ENCODE results near the gene OPN1LW. TPM values are rescaled to one million over a fixed set of nuclear protein-coding genes. Genes with fewer than 3 reads are reported as not detected.

Gene OPN1LW
- total RNA-seq, 3 donors from 2014 or later: not detected

DNA sequence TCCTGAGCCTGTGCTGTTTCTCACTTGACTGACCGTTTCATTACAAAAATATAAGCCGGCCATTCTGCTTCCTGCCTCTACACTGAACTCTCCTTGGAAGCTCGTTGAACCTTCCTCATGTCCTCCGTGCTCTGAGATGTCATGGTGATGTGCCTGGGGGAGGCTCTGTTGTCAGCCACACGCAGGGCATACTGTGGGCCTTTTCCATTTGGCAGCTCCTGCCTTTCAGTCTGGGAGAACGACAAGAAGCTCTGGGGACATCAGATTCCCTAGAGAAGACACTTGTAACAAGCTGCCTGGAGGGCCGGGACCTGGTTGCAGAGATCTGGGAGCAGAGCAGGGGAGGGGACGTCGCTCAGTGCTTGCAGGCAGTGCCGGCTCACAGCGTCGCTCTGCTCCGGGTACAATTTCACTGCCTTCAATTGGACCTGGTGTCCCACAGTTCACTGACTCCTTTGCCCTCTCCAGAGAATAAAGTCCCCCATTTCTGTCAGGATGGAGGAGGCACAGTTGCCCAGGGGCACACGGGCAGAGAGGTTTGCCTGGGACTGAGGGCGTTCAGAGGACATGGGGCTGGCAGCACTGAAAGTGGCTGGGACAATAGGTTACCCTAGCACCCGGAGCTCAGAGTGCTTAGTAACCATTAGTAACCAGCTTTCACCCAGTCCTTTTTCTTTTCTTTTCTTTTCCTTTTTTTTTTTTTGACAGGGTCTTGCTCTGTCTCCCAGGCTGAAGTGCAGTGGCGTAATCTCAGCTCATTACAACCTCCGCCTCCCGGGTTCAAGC, 27.4 kb upstream of the OPN1LW start:
- no peaks in the 10 kb centered on the region for H3K4me1 ChIP-seq (ENCODE audit: low read depth)
- ATAC-seq: no peak
- TF ChIP-seq, protein P1, sequence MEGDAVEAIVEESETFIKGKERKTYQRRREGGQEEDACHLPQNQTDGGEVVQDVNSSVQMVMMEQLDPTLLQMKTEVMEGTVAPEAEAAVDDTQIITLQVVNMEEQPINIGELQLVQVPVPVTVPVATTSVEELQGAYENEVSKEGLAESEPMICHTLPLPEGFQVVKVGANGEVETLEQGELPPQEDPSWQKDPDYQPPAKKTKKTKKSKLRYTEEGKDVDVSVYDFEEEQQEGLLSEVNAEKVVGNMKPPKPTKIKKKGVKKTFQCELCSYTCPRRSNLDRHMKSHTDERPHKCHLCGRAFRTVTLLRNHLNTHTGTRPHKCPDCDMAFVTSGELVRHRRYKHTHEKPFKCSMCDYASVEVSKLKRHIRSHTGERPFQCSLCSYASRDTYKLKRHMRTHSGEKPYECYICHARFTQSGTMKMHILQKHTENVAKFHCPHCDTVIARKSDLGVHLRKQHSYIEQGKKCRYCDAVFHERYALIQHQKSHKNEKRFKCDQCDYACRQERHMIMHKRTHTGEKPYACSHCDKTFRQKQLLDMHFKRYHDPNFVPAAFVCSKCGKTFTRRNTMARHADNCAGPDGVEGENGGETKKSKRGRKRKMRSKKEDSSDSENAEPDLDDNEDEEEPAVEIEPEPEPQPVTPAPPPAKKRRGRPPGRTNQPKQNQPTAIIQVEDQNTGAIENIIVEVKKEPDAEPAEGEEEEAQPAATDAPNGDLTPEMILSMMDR (IDR thresholded peaks at IDR 0.05): no peak
- H3K9me3 ChIP-seq: no peaks in the 10 kb centered on the region
- H3K36me3 ChIP-seq (ENCODE audit: low read depth): no peaks in the 10 kb centered on the region
- no peak for DNase-seq
- intact Hi-C loops (cut with DNase I, micrococcal nuclease): no loop called here
- H3K4me3 ChIP-seq: no peak overlapping the region

DNA sequence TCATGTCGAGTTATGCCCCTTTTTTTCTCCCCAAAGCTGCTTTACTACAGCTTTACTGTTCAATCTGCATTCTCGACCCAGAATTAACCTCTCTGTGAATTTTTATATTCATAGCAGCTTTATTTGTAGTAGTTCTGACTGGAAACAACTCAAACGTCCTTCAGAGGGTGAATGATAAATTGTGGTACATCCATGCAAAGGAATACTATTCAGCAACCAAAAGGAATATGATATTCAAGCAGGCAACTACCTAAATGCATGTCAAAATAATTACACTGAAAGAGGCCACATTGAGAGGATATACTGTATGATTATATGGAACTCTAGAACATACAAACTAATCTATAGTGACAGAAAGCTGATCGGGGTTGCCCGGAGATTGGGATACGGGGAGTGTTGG, 26.5 kb upstream of the OPN1LW start:
- intact Hi-C loops (cut with DNase I, micrococcal nuclease): no loop called here
- no peaks in the 10 kb centered on the region for H3K9me3 ChIP-seq
- no peak for DNase-seq
- TF ChIP-seq, protein P1 (IDR thresholded peaks at IDR 0.05): no peak
- ATAC-seq: no peak
- no peak overlapping the region for H3K4me3 ChIP-seq
- H3K36me3 ChIP-seq (ENCODE audit: low read depth): no peaks in the 10 kb centered on the region
- H3K4me1 ChIP-seq (ENCODE audit: low read depth): no peaks in the 10 kb centered on the region

DNA sequence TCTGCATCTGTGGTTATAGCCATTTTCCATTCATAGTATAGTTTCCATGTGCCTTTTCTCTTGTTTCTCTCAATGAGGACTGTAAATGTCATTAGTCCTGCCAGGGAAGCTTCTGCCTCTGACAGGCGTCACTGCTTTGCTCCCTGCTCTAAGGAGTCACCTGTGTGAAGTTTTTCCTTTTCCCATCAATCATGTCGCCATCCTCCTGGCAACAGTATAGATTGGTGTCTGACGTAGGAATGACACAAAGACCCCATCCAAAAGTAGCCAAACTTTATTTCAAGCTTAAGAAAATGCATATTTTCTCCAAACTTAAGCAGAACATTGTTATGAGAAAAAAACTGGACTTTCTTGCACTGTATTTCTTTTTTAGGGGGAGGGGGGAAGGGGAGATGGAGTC, 23.5 kb upstream of the OPN1LW start:
- ATAC-seq (no peak), DNase-seq (no peak)
- H3K36me3 ChIP-seq (ENCODE audit: low read depth): no peaks in the 10 kb centered on the region
- H3K4me1 ChIP-seq (ENCODE audit: low read depth): no peaks in the 10 kb centered on the region
- intact Hi-C loops (cut with DNase I, micrococcal nuclease): no loop called here
- no peak overlapping the region for H3K4me3 ChIP-seq
- TF ChIP-seq, protein P1 (IDR thresholded peaks at IDR 0.05): no peak
- no peaks in the 10 kb centered on the region for H3K9me3 ChIP-seq

DNA sequence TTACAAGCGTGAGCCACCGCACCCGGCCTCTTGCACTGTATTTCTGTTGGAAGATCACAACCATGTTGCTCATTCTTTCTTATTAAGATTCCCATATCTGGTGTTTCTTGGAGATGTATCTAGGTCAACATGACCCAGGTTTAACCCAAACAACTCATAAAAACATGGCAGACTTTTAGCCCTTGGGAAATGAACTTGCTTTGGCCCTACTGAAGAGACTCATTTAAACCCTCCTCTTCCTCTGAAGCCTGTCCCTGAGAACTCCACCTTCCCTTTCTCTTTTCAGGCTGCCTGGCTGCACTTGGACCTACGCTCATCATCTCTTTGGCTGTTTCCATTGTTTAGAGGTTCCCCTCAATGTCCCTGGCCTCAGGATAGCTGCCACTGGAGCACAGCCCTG, 22.8 kb upstream of the OPN1LW start:
- no peak for ATAC-seq

DNA sequence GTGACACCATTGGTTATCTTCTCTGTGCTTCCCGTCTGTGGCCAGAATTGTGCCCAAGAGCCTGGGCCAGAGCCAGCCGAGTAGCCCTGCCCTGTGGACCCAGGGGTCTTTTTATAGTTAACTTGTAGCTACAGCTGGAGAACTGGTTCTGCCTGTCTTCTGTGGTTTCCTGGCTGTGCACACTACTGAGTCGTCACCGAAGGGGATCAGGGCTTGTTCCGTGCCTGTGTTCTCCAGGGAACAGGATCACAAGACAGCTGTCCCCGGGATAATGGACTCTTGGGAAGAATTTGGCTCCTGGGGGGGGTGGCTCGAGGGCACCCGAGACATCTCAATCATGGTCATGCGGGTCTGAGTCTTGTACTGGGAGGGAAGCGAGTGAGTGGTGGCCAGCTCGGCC, 22.1 kb upstream of the OPN1LW start:
- TF ChIP-seq, protein P1 (IDR thresholded peaks at IDR 0.05): no peak
- Histone ChIP-seq H3K9me3 (no peaks in the 10 kb centered on the region), H3K4me1 (ENCODE audit: low read depth) (no peaks in the 10 kb centered on the region), H3K36me3 (ENCODE audit: low read depth) (no peaks in the 10 kb centered on the region), H3K4me3 (no peak overlapping the region)
- ATAC-seq (peak; percentile 45), DNase-seq (peak in 1 of 3 donors; percentile 13)
- intact Hi-C loops (cut with DNase I, micrococcal nuclease): no loop called here

More for the DNA sequence above, 22.8 kb upstream of the OPN1LW start:
- intact Hi-C loops (cut with DNase I, micrococcal nuclease): no loop called here
- no peak for DNase-seq
- H3K9me3 ChIP-seq: no peaks in the 10 kb centered on the region
- H3K4me3 ChIP-seq: no peak overlapping the region
- TF ChIP-seq, protein P1 (IDR thresholded peaks at IDR 0.05): no peak
- H3K36me3 ChIP-seq (ENCODE audit: low read depth): no peaks in the 10 kb centered on the region
- no peaks in the 10 kb centered on the region for H3K4me1 ChIP-seq (ENCODE audit: low read depth)
